IMR-90 (cell line): ENCODE measurements around the gene PTPRN2. TPM values are rescaled to one million over a fixed set of nuclear protein-coding genes. Genes with fewer than 3 reads are reported as not detected.
"Not testable (repeated sequence)": the region's sequence is repeated elsewhere in the genome, so short reads cannot be mapped to it uniquely, and the experiment has no call there.

Experiments used
- ATAC-seq: fragments of 200-7000 bp; cut with Tn5 transposase; 2 replicates; pipeline ENCODE4 v1.9.1; 2020; ENCODE audit warnings: low read depth, mild to moderate bottlenecking, moderate library complexity
- BruUV-seq: library from RNA; stranded (reverse); fragments of 400-500 nt; replicated peaks from 2 replicates; lab custom pipeline; 2021; lab: Mats Ljungman, UMichigan
- CTCF ChIA-PET: fragments of 300-600 bp; formaldehyde crosslinking; extraction: SDS; loops from one replicate; lab custom pipeline; 2021; ENCODE audit warnings: antibody characterized with exemption; lab: Yijun Ruan, JAX
- POLR2A ChIA-PET: fragments of 300-600 bp; sonication (Branson Sonifier 250); formaldehyde crosslinking; loops from one replicate; lab custom pipeline; 2022; ENCODE audit warnings: antibody characterized with exemption; ENCODE audit not compliant: unreplicated experiment; lab: Charles Lee
- DNase-seq: peaks from one replicate; pipeline ENCODE4 v3.0.0; 2013
- H2AFZ ChIP-seq: replicated peaks from 2 replicates; pipeline ENCODE3; 2013; ENCODE audit warnings: low read length, mild to moderate bottlenecking; ENCODE audit not compliant: poor library complexity
- H2AK5ac ChIP-seq: 2 replicates; pipeline ENCODE4 v1.6.1; 2013; ENCODE audit warnings: low read depth, low read length, inconsistent platforms
- H2AK9ac ChIP-seq: replicated peaks from 2 replicates; pipeline ENCODE3; 2013; ENCODE audit warnings: mild to moderate bottlenecking, low read depth, low read length, moderate library complexity; ENCODE audit not compliant: poor library complexity
- H2BK120ac ChIP-seq: 2 replicates; pipeline ENCODE4 v1.6.1; 2013; ENCODE audit warnings: low read depth, low read length, inconsistent platforms
- H2BK15ac ChIP-seq: 3 replicates; pipeline ENCODE4 v1.6.1; 2013; ENCODE audit warnings: low read depth, low read length, inconsistent platforms
- H2BK20ac ChIP-seq: 2 replicates; pipeline ENCODE4 v1.6.1; 2013; ENCODE audit warnings: low read depth, mild to moderate bottlenecking, inconsistent platforms, low read length, moderate library complexity
- H2BK5ac ChIP-seq: 2 replicates; pipeline ENCODE4 v1.6.1; 2013; ENCODE audit warnings: mild to moderate bottlenecking, low read depth, low read length, inconsistent platforms; ENCODE audit not compliant: poor library complexity, severe bottlenecking
- H3K14ac ChIP-seq: replicated peaks from 2 replicates; pipeline ENCODE4 v1.6.1; 2013; ENCODE audit warnings: low read depth, low read length, inconsistent platforms
- H3K18ac ChIP-seq: 2 replicates; pipeline ENCODE4 v1.6.1; 2013; ENCODE audit warnings: low read depth, low read length, control low read depth
- H3K23ac ChIP-seq: 2 replicates; pipeline ENCODE4 v1.6.1; 2013; ENCODE audit warnings: low read depth, low read length, inconsistent platforms
- H3K27ac ChIP-seq: 2 replicates; pipeline ENCODE4 v1.5.1; 2013; ENCODE audit warnings: mild to moderate bottlenecking, control low read depth, low read length; ENCODE audit not compliant: insufficient read depth
- H3K27me3 ChIP-seq: 2 replicates; pipeline ENCODE4 v1.6.1; 2013; ENCODE audit warnings: low read length; ENCODE audit not compliant: control insufficient read depth, insufficient read depth
- H3K36me3 ChIP-seq: 2 replicates; pipeline ENCODE4 v1.6.1; 2013; ENCODE audit warnings: low read length, mixed read lengths; ENCODE audit not compliant: control insufficient read depth, insufficient read depth
- H3K4ac ChIP-seq: 2 replicates; pipeline ENCODE4 v1.6.1; 2013; ENCODE audit warnings: low read depth, low read length, inconsistent platforms
- H3K4me1 ChIP-seq: 2 replicates; pipeline ENCODE4 v1.6.1; 2013; ENCODE audit warnings: low read length, mixed read lengths; ENCODE audit not compliant: control insufficient read depth, insufficient read depth
- H3K4me2 ChIP-seq: 2 replicates; pipeline ENCODE4 v1.6.1; 2013; ENCODE audit warnings: low read depth, mild to moderate bottlenecking, control low read depth, low read length, moderate library complexity
- H3K4me3 ChIP-seq: 2 replicates; pipeline ENCODE4 v1.5.1; 2013; ENCODE audit warnings: low read depth, mild to moderate bottlenecking, control low read depth, low read length, moderate library complexity; ENCODE audit not compliant: insufficient read depth
- H3K56ac ChIP-seq: 2 replicates; pipeline ENCODE4 v1.6.1; 2013; ENCODE audit warnings: low read length, inconsistent platforms; ENCODE audit not compliant: insufficient read depth; ENCODE audit errors: extremely low read depth
- H3K79me1 ChIP-seq, 2 experiments: 2 replicates each; pipeline ENCODE4 v1.6.1; 2013; ENCODE audit warnings: low read length in 2 of 2, inconsistent platforms in 1 of 2, low read depth in 1 of 2
- H3K9ac ChIP-seq: 2 replicates; pipeline ENCODE4 v1.6.1; 2013; ENCODE audit warnings: low read depth, low read length, control low read depth
- H3K9me1 ChIP-seq: 2 replicates; pipeline ENCODE4 v1.6.1; 2013; ENCODE audit warnings: low read length, inconsistent platforms; ENCODE audit not compliant: insufficient read depth
- H3K9me3 ChIP-seq: 2 replicates; pipeline ENCODE4 v1.6.1; 2013; ENCODE audit warnings: low read length; ENCODE audit not compliant: control insufficient read depth, insufficient read depth
- H4K20me1 ChIP-seq: 2 replicates; pipeline ENCODE4 v1.6.1; 2013; ENCODE audit warnings: low read length, inconsistent platforms; ENCODE audit not compliant: insufficient read depth
- H4K5ac ChIP-seq: 2 replicates; pipeline ENCODE4 v1.6.1; 2013; ENCODE audit warnings: mild to moderate bottlenecking, low read depth, low read length, control low read depth
- H4K8ac ChIP-seq, 2 experiments: 2 replicates each; pipeline ENCODE4 v1.6.1; 2013; ENCODE audit warnings: low read depth in 2 of 2, low read length in 2 of 2, control low read depth in 1 of 2, inconsistent platforms in 1 of 2
- H4K91ac ChIP-seq: 2 replicates; pipeline ENCODE4 v1.6.1; 2013; ENCODE audit warnings: low read depth, low read length, inconsistent platforms; ENCODE audit not compliant: insufficient read depth
- BHLHE40 ChIP-seq: fragments of 150-350 bp; IDR thresholded peaks from 2 replicates; pipeline ENCODE4 v1.6.1; 2016; ENCODE audit warnings: mild to moderate bottlenecking, low read depth, low read length
- WGBS, 2 experiments: methylation state at CpG; one replicate each; pipeline versions ENCODE4 v1.1.5 to v1.1.7; 2013; ENCODE audit warnings: missing lambda C conversion rate in 2 of 2; ENCODE audit not compliant: insufficient read length in 1 of 2; ENCODE audit errors: extremely low coverage in 2 of 2; 5-methylcytosine and 5-hydroxymethylcytosine counted together
- dilution Hi-C: fragments of 300-500 bp; cut with HindIII; formaldehyde crosslinking; loops from one replicate; pipeline ENCODE4 v1.14.3; 2018; ENCODE audit warnings: low sequenced_read_pairs; ENCODE audit not compliant: unreplicated experiment
- in situ Hi-C: fragments of 300-500 bp; cut with MboI; formaldehyde crosslinking; loops from 3 replicates; pipeline ENCODE4 v1.14.3; 2019; ENCODE audit warnings: low sequenced_read_pairs, inconsistent platforms, mixed read lengths
- intact Hi-C: fragments of 100-400 bp; cut with micrococcal nuclease; formaldehyde crosslinking; loops from 2 replicates; pipeline ENCODE4 v1.10.0; 2022
- polyA plus RNA-seq, 3 experiments: library from polyadenylated mRNA; depleted of rRNA; stranded (reverse); fragments of >200 nt; gene quantifications; 2 replicates each; pipeline ENCODE4 v1.2.3, GENCODE V29; 2012; ENCODE audit warnings: low replicate concordance in 1 of 3
- total RNA-seq: library from RNA; depleted of rRNA; stranded (reverse); fragments of >200 nt; gene quantifications from 2 replicates; pipeline ENCODE4 v1.2.3, GENCODE V29; 2012
- TF ChIP-seq, protein P1 (sequence below): fragments of 150-350 bp; IDR thresholded peaks from 2 replicates; pipeline ENCODE4 v1.6.1; 2016; ENCODE audit warnings: low read depth, mild to moderate bottlenecking, low read length, moderate library complexity, borderline replicate concordance

PTPRN2 gene
- total and polyA plus RNA-seq, 2 of the 4 experiments (the other 2 are of a cell fraction), result 0.03 TPM; not detected in 1

DNA sequence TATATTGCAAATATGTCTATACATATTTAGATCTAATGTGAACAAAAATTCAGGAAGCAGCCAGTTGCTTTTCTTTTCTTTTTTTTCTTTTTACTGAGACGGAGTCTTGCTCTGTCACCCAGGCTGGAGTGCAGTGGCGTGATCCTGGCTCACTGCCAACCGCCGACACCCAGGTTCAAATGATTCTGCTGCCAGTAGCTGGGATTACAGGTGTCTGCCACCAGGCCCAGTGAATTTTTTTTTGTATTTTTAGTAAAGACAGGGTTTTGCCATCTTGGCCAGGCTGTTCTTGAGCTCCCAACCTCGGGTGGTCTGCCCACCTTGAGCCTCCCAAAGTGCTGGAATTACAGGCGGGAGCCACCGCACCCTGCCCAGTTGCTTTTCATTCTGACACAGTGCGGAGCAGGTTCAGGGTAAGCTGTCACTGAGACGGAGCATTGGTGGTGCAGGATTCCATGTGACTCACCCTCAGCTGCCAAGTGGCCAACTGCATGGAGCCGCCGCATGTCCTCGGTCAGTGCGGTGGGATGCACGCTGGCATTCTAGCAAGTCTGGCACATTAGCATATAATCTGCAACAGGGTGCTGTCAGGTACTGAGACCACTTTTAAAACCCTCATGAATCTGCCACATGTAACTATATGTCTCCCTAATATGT is 888.1 kb downstream of the PTPRN2 start:
- no peak overlapping the region for H3K56ac ChIP-seq
- CTCF ChIA-PET, result no interaction called here
- dilution Hi-C loops, result no loop called here

DNA sequence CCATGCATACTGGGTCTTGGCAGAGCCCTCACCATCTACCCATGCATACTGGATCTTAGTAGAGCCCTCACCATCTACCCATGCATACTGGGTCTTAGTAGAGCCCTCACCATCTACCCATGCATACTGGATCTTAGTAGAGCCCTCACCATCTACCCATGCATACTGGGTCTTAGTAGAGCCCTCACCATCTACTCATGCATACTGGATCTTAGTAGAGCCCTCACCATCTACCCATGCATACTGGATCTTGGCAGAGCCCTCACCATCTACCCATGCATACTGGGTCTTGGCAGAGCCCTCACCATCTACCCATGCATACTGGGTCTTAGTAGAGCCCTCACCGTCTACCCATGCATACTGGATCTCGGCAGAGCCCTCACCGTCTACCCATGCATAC is 890.3 kb downstream of the PTPRN2 start:
- H3K4me2 ChIP-seq, H2BK20ac ChIP-seq, H3K4me1 ChIP-seq, BruUV-seq, H3K27me3 ChIP-seq, H2AK9ac ChIP-seq, DNase-seq, H2AK5ac ChIP-seq, H2BK120ac ChIP-seq, H3K9me3 ChIP-seq, in situ Hi-C loops, H3K18ac ChIP-seq, H3K14ac ChIP-seq, ATAC-seq, H2AFZ ChIP-seq, intact Hi-C loops, H3K36me3 ChIP-seq, H3K4ac ChIP-seq, H2BK5ac ChIP-seq, dilution Hi-C loops, H2BK15ac ChIP-seq, H3K23ac ChIP-seq, CTCF ChIA-PET, H3K9me1 ChIP-seq, H3K9ac ChIP-seq, H4K20me1 ChIP-seq, H3K27ac ChIP-seq, H3K79me1 ChIP-seq, H4K5ac ChIP-seq, H3K4me3 ChIP-seq, H4K91ac ChIP-seq, POLR2A ChIA-PET, H4K8ac ChIP-seq, H3K56ac ChIP-seq: not testable (repeated sequence)
- WGBS, 2 experiments, result no CpG with 5 or more reads among the region's 3 CpGs

More for the DNA sequence above, 888.1 kb downstream of the PTPRN2 start:
- TF ChIP-seq, protein P1, sequence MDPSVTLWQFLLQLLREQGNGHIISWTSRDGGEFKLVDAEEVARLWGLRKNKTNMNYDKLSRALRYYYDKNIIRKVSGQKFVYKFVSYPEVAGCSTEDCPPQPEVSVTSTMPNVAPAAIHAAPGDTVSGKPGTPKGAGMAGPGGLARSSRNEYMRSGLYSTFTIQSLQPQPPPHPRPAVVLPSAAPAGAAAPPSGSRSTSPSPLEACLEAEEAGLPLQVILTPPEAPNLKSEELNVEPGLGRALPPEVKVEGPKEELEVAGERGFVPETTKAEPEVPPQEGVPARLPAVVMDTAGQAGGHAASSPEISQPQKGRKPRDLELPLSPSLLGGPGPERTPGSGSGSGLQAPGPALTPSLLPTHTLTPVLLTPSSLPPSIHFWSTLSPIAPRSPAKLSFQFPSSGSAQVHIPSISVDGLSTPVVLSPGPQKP, result no peak
- TF ChIP-seq BHLHE40, result no peak
- Histone ChIP-seq H3K4me1 (no peaks in the 10 kb centered on the region), H3K36me3 (no peaks in the 10 kb centered on the region), H3K14ac (no peak overlapping the region), H3K9me1 (no peaks in the 10 kb centered on the region), H3K9me3 (peaks cover 14% of the 10 kb centered on the region), H3K27ac (no peak overlapping the region), H4K5ac (no peak overlapping the region), H2AFZ (no peak overlapping the region), H3K4ac (no peak overlapping the region), H2AK9ac (no peak overlapping the region), H4K20me1 (no peaks in the 10 kb centered on the region), H2BK15ac (no peak overlapping the region), H3K4me3 (no peak overlapping the region), H3K4me2 (no peak overlapping the region), H4K8ac (no peak overlapping the region), H3K27me3 (no peaks in the 10 kb centered on the region), H2BK5ac (no peak overlapping the region), H3K9ac (no peak overlapping the region), H2BK20ac (no peak overlapping the region), H3K23ac (no peak overlapping the region), H2BK120ac (no peak overlapping the region), H2AK5ac (no peak overlapping the region), H4K91ac (no peak overlapping the region), H3K79me1 (no peaks in the 10 kb centered on the region), H3K18ac (no peak overlapping the region)
- no peak for ATAC-seq
- DNase-seq, result no peak
- intact Hi-C loops, result no loop called here
- POLR2A ChIA-PET, result no interaction called here
- 73% methylated on average over 8 of the region's 14 CpGs; no CpG with 5 or more reads in 1 of the 2 experiments for WGBS, 2 experiments
- no TSS peak for BruUV-seq
- in situ Hi-C loops, result no loop called here
